NCI-H146 treated with DMSO at 0.1 percent for 48 hours (cell line): ENCODE results near the gene CPNE4.

Experiments
- DNase-seq: peaks from one replicate; lab custom pipeline; 2025; ENCODE audit not compliant: unreplicated experiment; lab: John Stamatoyannopoulos, UW

The CPNE4 gene

GRCh38 chr3:131705099-131705498 is 329.7 kb downstream of the CPNE4 start:
- no peak for DNase-seq

GRCh38 chr3:131704098-131704497 is 330.7 kb downstream of the CPNE4 start:
- no peak for DNase-seq

GRCh38 chr3:131702146-131702545 is 332.7 kb downstream of the CPNE4 start:
- DNase-seq: no peak

- DNase-seq: no peak
Observed at GRCh38 chr3:131701153-131701770, 333.6 kb downstream of the CPNE4 start.

DNA sequence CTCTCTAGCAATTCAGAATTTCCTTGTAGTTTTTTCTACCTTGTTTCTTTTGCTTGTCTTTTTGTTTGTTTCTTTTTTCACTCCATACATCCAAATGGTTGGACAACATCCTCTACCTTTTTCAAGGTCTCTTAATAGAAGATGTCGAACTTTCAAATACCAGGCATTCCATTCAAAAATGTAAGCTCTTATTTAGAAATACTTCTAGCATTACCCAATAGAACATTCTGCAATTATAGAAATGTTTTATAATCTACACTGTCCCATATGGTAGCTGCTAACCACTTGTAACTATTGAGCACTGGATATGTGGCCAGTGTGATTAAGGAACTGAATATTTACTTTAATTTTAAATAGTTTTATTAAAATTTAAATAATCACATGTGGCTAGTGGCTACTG is 335.8 kb downstream of the CPNE4 start:
- DNase-seq: no peak

DNA sequence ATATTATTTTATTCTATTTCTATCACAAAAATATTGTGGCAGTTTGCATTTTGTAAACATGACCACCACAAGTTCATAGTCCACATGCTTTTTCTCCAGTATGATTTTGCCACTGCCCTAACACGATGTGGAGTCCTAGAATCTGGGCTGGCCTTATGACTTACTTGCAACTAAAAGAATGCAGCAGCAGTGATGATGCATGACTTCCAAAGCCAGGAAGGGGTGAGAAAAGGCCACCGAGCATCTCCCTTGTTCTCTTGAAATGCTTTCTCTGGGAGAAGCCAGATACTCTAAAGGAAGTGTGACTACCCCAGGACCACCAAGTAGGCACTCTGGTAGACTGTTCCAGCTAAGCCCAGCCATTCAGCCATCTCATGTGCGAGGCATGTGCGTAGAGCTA is 340.4 kb downstream of the CPNE4 start:
- no peak for DNase-seq

DNA sequence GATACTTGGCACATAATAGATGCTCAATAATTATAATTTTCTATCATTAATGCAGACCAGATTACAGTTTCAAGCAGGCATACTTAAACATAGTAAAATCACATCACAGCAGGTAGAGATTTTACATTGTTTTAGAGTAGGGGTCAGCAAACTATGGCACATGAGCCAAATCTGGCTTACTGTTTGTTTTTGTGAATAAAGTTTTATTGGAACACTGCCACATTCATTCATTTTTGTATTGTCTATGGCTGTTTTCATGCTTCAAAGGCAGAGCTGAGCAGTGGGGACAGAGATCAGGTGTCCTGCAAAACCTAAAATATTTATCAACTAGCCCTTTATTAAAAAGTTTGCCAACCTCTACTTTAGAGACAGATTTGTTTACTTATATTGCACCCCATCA is 342.5 kb downstream of the CPNE4 start:
- no peak for DNase-seq

DNA sequence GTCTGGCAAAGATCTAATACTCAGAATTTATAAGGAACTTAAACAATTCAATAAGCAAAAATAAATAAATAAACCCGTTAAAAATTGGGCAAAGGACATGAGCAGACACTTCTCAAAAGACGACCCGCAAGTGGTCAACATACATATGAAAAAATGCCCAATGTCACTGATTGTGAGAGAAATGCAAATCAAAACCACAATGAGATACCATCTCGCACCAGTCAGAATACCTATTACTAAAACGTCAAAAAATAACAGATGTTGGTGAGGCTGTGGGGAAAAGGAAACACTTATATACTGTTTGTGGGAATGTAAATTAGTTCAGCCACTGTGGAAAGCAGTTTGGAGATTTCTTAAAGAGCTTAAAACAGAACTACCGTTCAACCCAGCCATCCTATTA is 344.0 kb downstream of the CPNE4 start:
- DNase-seq: no peak

GRCh38 chr3:131688370-131688769 is 346.4 kb downstream of the CPNE4 start:
- no peak for DNase-seq

GRCh38 chr3:131669600-131669999 is 365.2 kb downstream of the CPNE4 start:
- DNase-seq: no peak

DNA sequence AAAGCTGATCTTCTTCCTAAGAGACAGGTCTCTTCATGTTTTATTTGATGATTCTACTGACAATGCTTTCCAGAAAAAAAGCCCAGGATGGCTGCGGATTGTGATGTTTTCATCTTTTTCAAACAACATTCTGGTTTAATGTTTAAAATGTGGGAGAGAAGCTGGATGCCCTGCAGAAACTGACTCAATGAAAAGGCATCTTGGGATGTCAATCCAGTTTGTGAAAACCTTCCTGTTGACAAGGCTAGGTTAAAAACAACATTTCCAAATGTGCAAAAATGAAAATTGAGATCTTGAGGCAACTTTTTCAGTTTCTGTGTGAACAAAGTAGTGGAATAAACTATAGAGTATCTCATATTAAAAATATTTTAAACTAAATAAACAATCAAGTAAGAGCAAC is 376.0 kb downstream of the CPNE4 start:
- no peak for DNase-seq

GRCh38 chr3:131658115-131658514 is 376.7 kb downstream of the CPNE4 start:
- DNase-seq: no peak

- no peak for DNase-seq
Observed at GRCh38 chr3:131655070-131655690, 379.6 kb downstream of the CPNE4 start.

- DNase-seq: no peak
Observed at GRCh38 chr3:131645638-131646037, 389.2 kb downstream of the CPNE4 start.

DNA sequence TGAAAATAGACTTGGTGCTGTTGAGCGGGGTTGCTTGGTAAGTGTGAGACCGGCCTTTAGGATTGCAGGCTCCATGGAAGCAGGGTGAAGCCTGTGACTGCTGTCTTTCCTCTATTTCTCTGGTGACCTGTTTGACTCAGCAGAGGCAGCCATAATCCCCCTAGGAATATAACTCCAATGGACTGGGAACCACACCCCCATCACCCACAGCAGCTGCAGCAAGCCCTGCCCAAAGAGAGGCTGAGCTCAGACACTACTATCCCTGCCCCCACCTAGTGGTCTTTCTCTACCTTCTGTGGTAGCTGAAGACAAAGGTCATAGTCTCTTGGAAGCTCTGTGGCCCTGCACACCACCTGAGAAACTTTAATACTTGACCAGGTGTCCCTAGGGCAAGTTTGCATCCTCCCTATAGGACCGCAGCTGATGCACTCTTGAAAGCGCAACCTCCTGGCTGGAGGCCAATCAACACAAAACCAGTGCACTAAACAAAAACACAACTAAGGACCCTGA is 398.5 kb downstream of the CPNE4 start:
- DNase-seq: no peak

- no peak for DNase-seq
Observed at GRCh38 chr3:131630807-131631206, 404.0 kb downstream of the CPNE4 start.

DNA sequence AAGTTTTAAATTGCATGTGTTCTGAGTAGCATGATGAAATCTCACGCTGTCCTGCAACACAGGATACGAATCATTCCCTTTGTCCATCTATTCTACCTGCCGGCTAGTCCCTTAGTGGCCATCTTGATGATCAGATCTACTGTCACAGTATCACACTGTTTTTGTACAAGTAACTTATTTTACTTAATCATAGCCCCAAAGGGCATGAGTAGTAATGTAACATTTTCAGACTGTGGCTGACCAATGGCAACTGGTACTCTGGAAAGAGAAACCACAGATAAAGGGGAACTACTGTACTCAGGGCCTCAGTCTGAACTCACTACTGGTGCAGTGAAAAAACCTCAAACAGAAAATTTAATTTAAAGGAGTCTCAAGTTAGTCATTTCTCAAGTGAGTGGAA is 404.7 kb downstream of the CPNE4 start:
- DNase-seq: no peak

DNA sequence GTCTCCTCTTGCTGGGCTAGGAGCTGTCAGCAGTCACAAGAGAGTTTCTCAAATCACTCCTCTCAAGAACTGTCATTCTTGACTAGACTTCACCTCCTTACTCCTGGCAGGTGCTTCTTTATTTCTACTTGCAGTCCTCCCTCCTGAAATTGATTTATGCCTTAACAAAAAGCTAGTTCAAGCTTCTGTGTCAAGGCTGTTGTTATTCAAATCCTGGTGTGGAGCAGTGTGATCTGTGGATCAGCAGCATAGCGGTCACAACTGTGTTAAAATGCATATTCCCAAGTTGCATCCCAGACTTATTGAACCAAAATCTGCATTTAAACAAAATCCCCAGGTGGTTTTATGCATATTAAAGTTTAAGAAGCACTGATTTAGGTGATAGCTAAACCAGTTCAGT is 411.4 kb downstream of the CPNE4 start:
- no peak for DNase-seq

- DNase-seq: no peak
Observed at GRCh38 chr3:131622726-131623125, 412.1 kb downstream of the CPNE4 start.

DNA sequence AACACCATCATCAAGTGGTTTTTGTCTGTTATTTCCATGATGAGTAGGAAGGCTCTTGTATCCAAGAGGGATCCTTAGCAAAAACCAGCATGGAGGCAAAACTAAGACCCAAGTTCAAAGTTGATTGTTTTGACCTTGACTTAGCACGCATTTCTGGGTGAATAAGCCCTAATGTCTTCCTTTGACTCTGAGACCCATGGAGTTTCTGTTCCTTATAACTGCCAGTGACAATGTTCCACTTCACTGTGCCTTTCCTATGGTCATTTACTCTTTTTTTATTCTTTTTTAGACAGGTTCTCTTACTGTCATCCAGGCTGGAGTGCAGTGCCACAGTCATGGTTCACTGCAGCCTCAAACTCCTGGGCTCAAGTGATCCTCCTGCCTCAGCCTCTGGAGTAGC is 413.8 kb downstream of the CPNE4 start:
- DNase-seq: no peak

DNA sequence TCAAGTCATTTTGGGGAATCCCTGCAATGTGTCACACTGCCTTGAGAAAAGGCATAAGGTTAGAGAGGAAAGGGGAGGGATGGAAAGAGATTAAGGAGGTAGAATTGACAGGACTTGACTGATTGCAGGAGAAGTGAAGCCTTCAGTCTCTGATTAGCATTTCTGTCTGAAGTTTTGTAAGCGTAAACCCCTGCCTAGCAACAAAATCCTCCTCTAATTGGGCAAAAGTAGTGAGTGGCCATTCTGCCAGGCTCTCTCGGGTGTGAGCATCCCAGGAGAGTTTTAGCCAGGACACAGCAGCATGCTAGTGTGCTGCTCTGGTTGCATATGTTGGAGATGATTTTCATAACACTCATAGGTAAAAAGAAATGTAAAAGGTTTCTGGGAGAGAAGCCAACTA is 415.0 kb downstream of the CPNE4 start:
- DNase-seq: no peak

GRCh38 chr3:131616719-131617118 is 418.1 kb downstream of the CPNE4 start:
- DNase-seq: no peak

DNA sequence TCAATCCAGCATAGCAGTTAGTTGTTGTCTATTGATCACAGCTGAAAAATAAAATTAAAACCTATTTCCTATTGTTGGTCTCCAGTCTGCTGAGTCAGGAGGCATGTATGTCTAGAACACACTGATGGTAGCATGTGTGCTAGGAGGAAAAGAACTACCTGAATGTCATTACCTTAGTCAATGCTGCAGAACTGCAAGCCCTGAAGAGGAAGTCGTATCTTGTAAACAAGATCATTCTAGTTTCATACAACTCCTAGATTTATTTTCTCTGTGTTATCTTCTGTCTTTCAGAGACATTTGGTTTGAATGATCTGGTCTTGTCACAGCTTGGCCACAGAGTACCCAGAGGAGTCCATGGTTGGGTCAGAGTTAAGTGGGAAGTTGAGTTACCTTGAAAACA is 422.1 kb downstream of the CPNE4 start:
- DNase-seq: no peak
